Spinal cord (tissue), 10 donors: ENCODE data around the gene NLRC5. TPM values are rescaled to one million over a fixed set of nuclear protein-coding genes. Genes with fewer than 3 reads are reported as not detected.
"Not testable (repeated sequence)": the region's sequence is repeated elsewhere in the genome, so short reads cannot be mapped to it uniquely, and the experiment has no call there.

Experiments used
- DNase-seq, 6 donors: peaks; one replicate each; pipeline versions ENCODE4 v3.0.0 to v3.0.0-alpha.2; 2013 to 2015; ENCODE audit warnings: low spot score in 6 of 6, low read depth in 4 of 6
- H3K27ac ChIP-seq: one replicate; pipeline ENCODE4 v1.5.1; 2013; ENCODE audit warnings: low read depth, low read length, control low read depth
- H3K27me3 ChIP-seq: one replicate; pipeline ENCODE4 v1.6.1; 2013; ENCODE audit warnings: low read length; ENCODE audit not compliant: control insufficient read depth, insufficient read depth
- H3K36me3 ChIP-seq: one replicate; pipeline ENCODE4 v1.6.1; 2013; ENCODE audit warnings: low read length; ENCODE audit not compliant: control insufficient read depth, insufficient read depth
- H3K4me1 ChIP-seq: one replicate; pipeline ENCODE4 v1.6.1; 2013; ENCODE audit warnings: low read length; ENCODE audit not compliant: control insufficient read depth, insufficient read depth
- H3K4me3 ChIP-seq: one replicate; pipeline ENCODE4 v1.5.1; 2013; ENCODE audit warnings: low read depth, low read length, control low read depth
- H3K9me3 ChIP-seq: one replicate; pipeline ENCODE4 v1.6.1; 2013; ENCODE audit warnings: low read length; ENCODE audit not compliant: control insufficient read depth, insufficient read depth
- WGBS: methylation state at CpG from one replicate; pipeline ENCODE4 v1.1.5; 2013; ENCODE audit warnings: missing lambda C conversion rate; ENCODE audit not compliant: insufficient coverage; 5-methylcytosine and 5-hydroxymethylcytosine counted together
- polyA plus RNA-seq, 2 donors: library from polyadenylated mRNA; unstranded; fragments of 120-200 nt; gene quantifications; one replicate each; pipeline ENCODE4 v1.2.1, GENCODE V29; 2013; ENCODE audit not compliant: insufficient read length in 2 of 2
- total RNA-seq, 2 donors: library from RNA; depleted of rRNA in 1 of 2; stranded (reverse); fragments of 120-200 nt in 1 of 2; fragments of >200 nt in 1 of 2; gene quantifications; one replicate each; pipeline versions ENCODE4 v1.2.3 to v1.2.4, GENCODE V29; 2013 to 2014
- donor health status: healthy.

NLRC5 gene
- total and polyA plus RNA-seq, 4 donors = 2.5 to 5.7 (median 4.8) TPM

- peaks cover 5% of the 10 kb centered on the region for H3K27me3 ChIP-seq
- no peak for DNase-seq
- 100% methylated on average over 1 of the region's 3 CpGs for WGBS
- H3K4me1 ChIP-seq = no peaks in the 10 kb centered on the region
- H3K4me3 ChIP-seq = no peak overlapping the region
- H3K27ac ChIP-seq = no peak overlapping the region
- no peaks in the 10 kb centered on the region for H3K36me3 ChIP-seq
- H3K9me3 ChIP-seq = no peaks in the 10 kb centered on the region
These were observed 9.0 kb downstream of the NLRC5 start for GRCh38 chr16:56998352-56998751.

- Histone ChIP-seq H3K9me3 (no peaks in the 10 kb centered on the region), H3K27me3 (peaks cover 5% of the 10 kb centered on the region), H3K4me1 (no peaks in the 10 kb centered on the region), H3K27ac (no peak overlapping the region), H3K36me3 (no peaks in the 10 kb centered on the region), H3K4me3 (no peak overlapping the region)
- no CpG with 5 or more reads among the region's 6 CpGs for WGBS
- no peak for DNase-seq
These were observed 9.5 kb downstream of the NLRC5 start for GRCh38 chr16:56998861-56999260.

GRCh38 chr16:56999409-57000270 is 10.3 kb downstream of the NLRC5 start:
- DNase-seq = no peak
- no peak overlapping the region for H3K27ac ChIP-seq
- no peak overlapping the region for H3K4me3 ChIP-seq
- H3K27me3 ChIP-seq = peaks cover 5% of the 10 kb centered on the region
- no peaks in the 10 kb centered on the region for H3K9me3 ChIP-seq
- H3K4me1 ChIP-seq = no peaks in the 10 kb centered on the region
- WGBS = 95% methylated on average over 8 of the region's 11 CpGs
- no peaks in the 10 kb centered on the region for H3K36me3 ChIP-seq

GRCh38 chr16:57000271-57001025 is 11.1 kb downstream of the NLRC5 start:
- no peak overlapping the region for H3K27ac ChIP-seq
- no peaks in the 10 kb centered on the region for H3K36me3 ChIP-seq
- no peak for DNase-seq
- no peak overlapping the region for H3K4me3 ChIP-seq
- H3K27me3 ChIP-seq = no peaks in the 10 kb centered on the region
- 95% methylated on average over 2 of the region's 5 CpGs for WGBS
- no peaks in the 10 kb centered on the region for H3K9me3 ChIP-seq
- H3K4me1 ChIP-seq = no peaks in the 10 kb centered on the region

GRCh38 chr16:57001026-57001679 is 11.8 kb downstream of the NLRC5 start:
- DNase-seq = no peak
- no peaks in the 10 kb centered on the region for H3K9me3 ChIP-seq
- H3K4me3 ChIP-seq = no peak overlapping the region
- no peak overlapping the region for H3K27ac ChIP-seq
- H3K36me3 ChIP-seq = no peaks in the 10 kb centered on the region
- H3K27me3 ChIP-seq = no peaks in the 10 kb centered on the region
- no peaks in the 10 kb centered on the region for H3K4me1 ChIP-seq
- 94% methylated on average over 3 of the region's 8 CpGs for WGBS

GRCh38 chr16:57003439-57004386 is 14.4 kb downstream of the NLRC5 start:
- no peaks in the 10 kb centered on the region for H3K9me3 ChIP-seq
- no peak for DNase-seq
- H3K27ac ChIP-seq = no peak overlapping the region
- no peaks in the 10 kb centered on the region for H3K4me1 ChIP-seq
- H3K4me3 ChIP-seq = no peak overlapping the region
- H3K27me3 ChIP-seq = no peaks in the 10 kb centered on the region
- no peaks in the 10 kb centered on the region for H3K36me3 ChIP-seq
- 83% methylated on average over 19 of the region's 22 CpGs for WGBS

GRCh38 chr16:57004387-57005250 is 15.3 kb downstream of the NLRC5 start:
- no peak for DNase-seq
- Histone ChIP-seq H3K27me3 (no peaks in the 10 kb centered on the region), H3K4me3 (no peak overlapping the region), H3K36me3 (no peaks in the 10 kb centered on the region), H3K4me1 (no peaks in the 10 kb centered on the region), H3K27ac (no peak overlapping the region), H3K9me3 (no peaks in the 10 kb centered on the region)
- WGBS = 68% methylated on average over 8 of the region's 15 CpGs

- not testable (repeated sequence) for H3K27ac ChIP-seq, H3K4me1 ChIP-seq, H3K36me3 ChIP-seq, DNase-seq, H3K4me3 ChIP-seq, H3K9me3 ChIP-seq, H3K27me3 ChIP-seq
- no CpG with 5 or more reads among the region's 2 CpGs for WGBS
These were observed 16.2 kb downstream of the NLRC5 start for GRCh38 chr16:57005597-57005996.
